ENCODE results near the gene DHX8. TPM values are rescaled to one million over a fixed set of nuclear protein-coding genes. Genes with fewer than 3 reads are reported as not detected.

Gene DHX8
- total and polyA plus RNA-seq, 2 experiments from 2014 or later, result 16.4 to 30.7 TPM

GRCh38 chr17:43568506-43569082, 84.8 kb downstream of the DHX8 start:
- no peaks in the 10 kb centered on the region for H3K27me3 ChIP-seq
- no peak overlapping the region for H3K27ac ChIP-seq
- no peaks in the 10 kb centered on the region for H3K9me3 ChIP-seq (ENCODE audit: low read depth)
- DNase-seq (ENCODE audit: low read depth in 1 of 2, low spot score in 1 of 2), result no peak
- no peak overlapping the region for H3K4me3 ChIP-seq
- TF ChIP-seq CTCF (IDR thresholded peaks at IDR 0.05; ENCODE audit: low read depth, low read length), result no peak
- H3K36me3 ChIP-seq, result no peaks in the 10 kb centered on the region
- peaks cover 6% of the 10 kb centered on the region for H3K4me1 ChIP-seq (ENCODE audit: low read depth)

- TF ChIP-seq CTCF (IDR thresholded peaks at IDR 0.05; ENCODE audit: low read depth, low read length), result no peak
- H3K27ac ChIP-seq, result no peak overlapping the region
- H3K36me3 ChIP-seq, result no peaks in the 10 kb centered on the region
- no peak for DNase-seq (ENCODE audit: low read depth in 1 of 2, low spot score in 1 of 2)
- no peaks in the 10 kb centered on the region for H3K9me3 ChIP-seq (ENCODE audit: low read depth)
- peaks cover 14% of the 10 kb centered on the region for H3K4me1 ChIP-seq (ENCODE audit: low read depth)
- H3K27me3 ChIP-seq, result no peaks in the 10 kb centered on the region
- H3K4me3 ChIP-seq, result no peak overlapping the region
Measured at GRCh38 chr17:43570518-43570928, 86.7 kb downstream of the DHX8 start.

- H3K27ac ChIP-seq, result no peak overlapping the region
- no peak for TF ChIP-seq CTCF (IDR thresholded peaks at IDR 0.05; ENCODE audit: low read depth, low read length)
Measured at GRCh38 chr17:43572368-43572980, 88.7 kb downstream of the DHX8 start.

GRCh38 chr17:43573579-43574321, 90.0 kb downstream of the DHX8 start:
- Histone ChIP-seq H3K36me3 (no peaks in the 10 kb centered on the region), H3K9me3 (ENCODE audit: low read depth) (no peaks in the 10 kb centered on the region), H3K4me3 (no peak overlapping the region), H3K4me1 (ENCODE audit: low read depth) (peaks cover 14% of the 10 kb centered on the region), H3K27ac (no peak overlapping the region), H3K27me3 (no peaks in the 10 kb centered on the region)
- DNase-seq (ENCODE audit: low read depth in 1 of 2, low spot score in 1 of 2), result no peak
- TF ChIP-seq CTCF (IDR thresholded peaks at IDR 0.05; ENCODE audit: low read depth, low read length), result no peak

More at GRCh38 chr17:43572368-43572980, 88.7 kb downstream of the DHX8 start:
- H3K4me1 ChIP-seq (ENCODE audit: low read depth), result peaks cover 14% of the 10 kb centered on the region
- no peak for DNase-seq (ENCODE audit: low read depth in 1 of 2, low spot score in 1 of 2)
- H3K36me3 ChIP-seq, result no peaks in the 10 kb centered on the region
- H3K9me3 ChIP-seq (ENCODE audit: low read depth), result no peaks in the 10 kb centered on the region
- no peaks in the 10 kb centered on the region for H3K27me3 ChIP-seq
- H3K4me3 ChIP-seq, result no peak overlapping the region

GRCh38 chr17:43574348-43574747, 90.6 kb downstream of the DHX8 start:
- Histone ChIP-seq H3K4me1 (ENCODE audit: low read depth) (peaks cover 14% of the 10 kb centered on the region), H3K36me3 (no peaks in the 10 kb centered on the region), H3K27me3 (no peaks in the 10 kb centered on the region), H3K9me3 (ENCODE audit: low read depth) (no peaks in the 10 kb centered on the region), H3K27ac (no peak overlapping the region), H3K4me3 (no peak overlapping the region)
- no peak for TF ChIP-seq CTCF (IDR thresholded peaks at IDR 0.05; ENCODE audit: low read depth, low read length)
- no peak for DNase-seq (ENCODE audit: low read depth in 1 of 2, low spot score in 1 of 2)
